ENCODE data around the gene ARF3. TPM values are rescaled to one million over a fixed set of nuclear protein-coding genes. Genes with fewer than 3 reads are reported as not detected.

ARF3 gene
- total and polyA plus RNA-seq, 2 donors (not counting 1 experiment from before 2014, with no cell fraction given) = 31.7 to 77.5 TPM

DNA sequence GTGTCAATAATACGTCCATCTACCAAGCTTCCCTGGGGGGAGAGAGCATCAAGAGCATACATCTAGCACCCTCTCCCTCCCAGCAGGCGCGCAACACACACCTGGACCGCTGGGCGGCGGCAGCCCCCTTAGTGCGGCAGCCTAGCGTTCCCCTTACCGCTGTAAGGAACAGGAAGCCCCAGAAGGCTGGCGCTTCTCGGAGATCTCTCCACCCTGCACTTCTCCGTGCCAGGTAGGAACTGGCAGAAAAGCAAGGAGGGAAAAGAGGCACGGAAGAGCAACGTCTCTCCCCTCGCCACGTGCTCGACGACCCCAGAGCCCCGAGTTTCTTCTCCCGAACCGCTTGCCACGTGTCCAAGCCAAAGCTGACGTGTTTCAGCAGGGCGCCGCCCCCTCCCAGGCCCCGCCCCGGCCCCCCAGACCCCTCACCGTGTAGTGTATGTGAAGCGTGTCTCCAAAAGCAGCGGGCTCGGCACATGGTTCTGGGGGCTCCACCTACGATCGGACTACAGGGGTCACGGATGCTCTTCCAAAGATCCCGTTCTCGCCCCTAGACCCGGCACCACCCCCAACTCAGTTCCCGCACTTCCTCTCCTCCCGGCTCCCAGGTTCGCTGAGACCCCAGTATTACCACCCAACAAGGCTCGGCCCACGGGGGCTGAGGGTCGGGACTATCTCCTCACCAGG lies 32.5 kb downstream of the ARF3 start:
- ChIA-PET CTCF (interaction anchor here (0.7 to 7.0 kb wide), 29 partner anchors 11 to 174 kb away, joined by 3 to 104 read pairs (median 4); partner anchors contain the start of genes ARF3, DDX23, PRKAG1 and WNT1), POLR2A (interaction anchor here (0.6 to 1.4 kb wide), 7 partner anchors 11 to 73 kb away, joined by 3 to 8 read pairs (median 3); partner anchors contain the start of gene DDX23)
- peak overlapping the region; percentile 99 for H3K9ac ChIP-seq (ENCODE audit: low read length)
- H4K20me1 ChIP-seq (ENCODE audit: control insufficient read depth, insufficient read depth, low read length, poor library complexity, severe bottlenecking) = no peaks in the 10 kb centered on the region
- under 1% methylated on average over 40 of the region's 43 CpGs for WGBS (ENCODE audit: insufficient coverage)
- peak; percentile 88 for DNase-seq
- H3K79me2 ChIP-seq (ENCODE audit: control insufficient read depth, insufficient read depth, low read length) = no peaks in the 10 kb centered on the region
- H3K4me3 ChIP-seq (ENCODE audit: control extremely low read depth in 1 of 5, extremely low read depth in 1 of 5, insufficient read depth in 1 of 5, low read depth in 2 of 5, low read length in 4 of 5) = peak overlapping the region; percentile 70 to 100 (median 84)
- peak overlapping the region; percentile 98 for H3K4me3 Mint-ChIP-seq
- H2AFZ ChIP-seq (ENCODE audit: insufficient read depth, low read depth, low read length, poor library complexity, severe bottlenecking) = peak overlapping the region; percentile 92
- no peaks in the 10 kb centered on the region for H3K9me3 Mint-ChIP-seq (ENCODE audit: insufficient read depth)
- peak overlapping the region; percentile 87 for H3K4me2 ChIP-seq (replicated peaks; ENCODE audit: low read depth, low read length, poor library complexity, severe bottlenecking)
- ATAC-seq (ENCODE audit: low read depth) = peak; percentile 82
- no peaks in the 10 kb centered on the region for H3K27me3 Mint-ChIP-seq
- peaks cover 14% of the 10 kb centered on the region for H3K4me1 Mint-ChIP-seq
- H3K27me3 ChIP-seq (replicated peaks in 1 of 4; ENCODE audit: control extremely low read depth in 1 of 4, control insufficient read depth in 3 of 4, insufficient read depth in 4 of 4, low read length in 3 of 4) = no peaks in the 10 kb centered on the region
- TF ChIP-seq, protein P1, sequence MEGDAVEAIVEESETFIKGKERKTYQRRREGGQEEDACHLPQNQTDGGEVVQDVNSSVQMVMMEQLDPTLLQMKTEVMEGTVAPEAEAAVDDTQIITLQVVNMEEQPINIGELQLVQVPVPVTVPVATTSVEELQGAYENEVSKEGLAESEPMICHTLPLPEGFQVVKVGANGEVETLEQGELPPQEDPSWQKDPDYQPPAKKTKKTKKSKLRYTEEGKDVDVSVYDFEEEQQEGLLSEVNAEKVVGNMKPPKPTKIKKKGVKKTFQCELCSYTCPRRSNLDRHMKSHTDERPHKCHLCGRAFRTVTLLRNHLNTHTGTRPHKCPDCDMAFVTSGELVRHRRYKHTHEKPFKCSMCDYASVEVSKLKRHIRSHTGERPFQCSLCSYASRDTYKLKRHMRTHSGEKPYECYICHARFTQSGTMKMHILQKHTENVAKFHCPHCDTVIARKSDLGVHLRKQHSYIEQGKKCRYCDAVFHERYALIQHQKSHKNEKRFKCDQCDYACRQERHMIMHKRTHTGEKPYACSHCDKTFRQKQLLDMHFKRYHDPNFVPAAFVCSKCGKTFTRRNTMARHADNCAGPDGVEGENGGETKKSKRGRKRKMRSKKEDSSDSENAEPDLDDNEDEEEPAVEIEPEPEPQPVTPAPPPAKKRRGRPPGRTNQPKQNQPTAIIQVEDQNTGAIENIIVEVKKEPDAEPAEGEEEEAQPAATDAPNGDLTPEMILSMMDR (IDR thresholded peaks at IDR 0.05) = peak; percentile 86
- TF ChIP-seq EZH2 (IDR thresholded peaks at IDR 0.05; ENCODE audit: borderline replicate concordance, insufficient read depth, low read depth, low read length, poor library complexity, severe bottlenecking) = no peak
- intact Hi-C loops (cut with micrococcal nuclease) = loop anchor here (1.0 to 2.0 kb wide), 7 partner anchors 12 to 94 kb away; partner anchors contain the start of genes ARF3, DDX23, PRKAG1 and WNT1
- peaks cover 0 to 3% of the 10 kb centered on the region in 2 experiments for H3K36me3 ChIP-seq (replicated peaks in 1 of 2; ENCODE audit: control extremely low read depth in 1 of 2, control insufficient read depth in 1 of 2, extremely low read depth in 1 of 2, insufficient read depth in 2 of 2, low read length in 1 of 2)
- H3K9me3 ChIP-seq (ENCODE audit: control extremely low read depth in 1 of 3, control insufficient read depth in 2 of 3, insufficient read depth in 1 of 3, low read length in 2 of 3) = no peaks in the 10 kb centered on the region
- H3K27ac ChIP-seq (ENCODE audit: low read length in 2 of 2) = peak overlapping the region; percentile 88 to 94
- H3K27ac Mint-ChIP-seq = peak overlapping the region; percentile 95
- H3K4me1 ChIP-seq (ENCODE audit: control insufficient read depth in 2 of 2, insufficient read depth in 2 of 2, low read length in 2 of 2) = peaks cover 10 to 12% of the 10 kb centered on the region in 2 donors

DNA sequence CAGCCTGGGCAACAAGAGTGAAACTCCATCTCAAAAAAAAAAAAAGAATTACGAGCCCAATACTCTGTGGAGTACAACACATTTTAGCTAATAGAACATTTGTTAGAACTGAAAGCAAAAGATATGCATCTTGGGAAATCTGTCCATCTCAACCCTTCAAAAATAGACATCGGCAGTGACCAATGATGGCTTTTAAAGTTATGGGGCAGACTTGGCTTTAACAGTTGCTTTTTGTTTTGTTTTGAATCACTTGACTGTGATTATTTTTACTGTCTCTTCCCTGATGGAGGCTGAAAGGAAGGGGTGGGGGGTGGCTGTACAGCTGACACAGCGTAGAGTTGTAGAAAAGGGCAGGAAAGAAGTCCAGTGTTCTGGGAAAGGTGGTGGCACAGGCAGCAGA lies 34.2 kb downstream of the ARF3 start:
- H3K79me2 ChIP-seq (ENCODE audit: control insufficient read depth, insufficient read depth, low read length) = no peaks in the 10 kb centered on the region
- no peak overlapping the region for H3K9ac ChIP-seq (ENCODE audit: low read length)
- H2AFZ ChIP-seq (ENCODE audit: insufficient read depth, low read depth, low read length, poor library complexity, severe bottlenecking) = no peak overlapping the region
- peaks cover 16 to 20% of the 10 kb centered on the region in 2 donors for H3K4me1 ChIP-seq (ENCODE audit: control insufficient read depth in 2 of 2, insufficient read depth in 2 of 2, low read length in 2 of 2)
- H3K4me3 ChIP-seq (ENCODE audit: control extremely low read depth in 1 of 5, extremely low read depth in 1 of 5, insufficient read depth in 1 of 5, low read depth in 2 of 5, low read length in 4 of 5) = no peak overlapping the region
- H3K4me2 ChIP-seq (replicated peaks; ENCODE audit: low read depth, low read length, poor library complexity, severe bottlenecking) = no peak overlapping the region
- no peaks in the 10 kb centered on the region for H3K9me3 ChIP-seq (ENCODE audit: control extremely low read depth in 1 of 3, control insufficient read depth in 2 of 3, insufficient read depth in 1 of 3, low read length in 2 of 3)
- H3K4me1 Mint-ChIP-seq = peaks cover 21% of the 10 kb centered on the region
- no peaks in the 10 kb centered on the region for H3K27me3 ChIP-seq (replicated peaks in 1 of 4; ENCODE audit: control extremely low read depth in 1 of 4, control insufficient read depth in 3 of 4, insufficient read depth in 4 of 4, low read length in 3 of 4)
- peaks cover 0 to 3% of the 10 kb centered on the region in 2 experiments for H3K36me3 ChIP-seq (replicated peaks in 1 of 2; ENCODE audit: control extremely low read depth in 1 of 2, control insufficient read depth in 1 of 2, extremely low read depth in 1 of 2, insufficient read depth in 2 of 2, low read length in 1 of 2)
- H3K27me3 Mint-ChIP-seq = no peaks in the 10 kb centered on the region
- TF ChIP-seq, protein P1 (IDR thresholded peaks at IDR 0.05) = no peak
- no peak for TF ChIP-seq EZH2 (IDR thresholded peaks at IDR 0.05; ENCODE audit: borderline replicate concordance, insufficient read depth, low read depth, low read length, poor library complexity, severe bottlenecking)
- ChIA-PET CTCF (interaction anchor here (0.7 to 7.0 kb wide), 11 partner anchors 9 to 120 kb away, joined by 3 to 104 read pairs (median 14); partner anchors contain the start of genes DDX23 and WNT1), POLR2A (no interaction called here)
- H4K20me1 ChIP-seq (ENCODE audit: control insufficient read depth, insufficient read depth, low read length, poor library complexity, severe bottlenecking) = no peaks in the 10 kb centered on the region
- H3K27ac Mint-ChIP-seq = no peak overlapping the region
- H3K4me3 Mint-ChIP-seq = no peak overlapping the region
- ATAC-seq (ENCODE audit: low read depth) = no peak
- H3K9me3 Mint-ChIP-seq (ENCODE audit: insufficient read depth) = no peaks in the 10 kb centered on the region
- intact Hi-C loops (cut with micrococcal nuclease) = no loop called here
- 100% methylated on average over 1 of the region's 3 CpGs for WGBS (ENCODE audit: insufficient coverage)
- H3K27ac ChIP-seq (ENCODE audit: low read length in 2 of 2) = no peak overlapping the region
- no peak for DNase-seq
